ENCODE measurements around the gene UBE2U. TPM values are rescaled to one million over a fixed set of nuclear protein-coding genes. Genes with fewer than 3 reads are reported as not detected.

The UBE2U gene
- total RNA-seq, 4 donors from 2014 or later, result not detected

DNA sequence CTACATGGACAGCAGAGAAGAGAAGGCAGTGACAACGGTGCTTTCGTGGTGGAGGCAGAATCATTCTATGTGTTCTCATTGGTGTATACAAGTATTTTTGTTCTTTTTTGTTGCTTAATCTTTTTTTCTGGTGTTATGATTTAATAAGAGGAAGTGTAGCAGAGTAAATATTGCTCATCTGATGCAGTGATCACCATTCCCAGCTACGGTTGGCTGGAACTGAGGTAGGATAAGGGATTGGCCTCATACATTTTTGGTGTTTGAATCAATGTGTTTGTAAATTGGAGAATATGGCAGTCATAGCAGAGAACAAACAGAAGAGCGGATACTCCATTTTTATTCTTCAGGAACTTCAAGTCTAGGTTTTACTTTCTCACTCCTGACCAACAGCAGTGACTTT, 76.6 kb downstream of the UBE2U start:
- no peaks in the 10 kb centered on the region for H3K4me1 ChIP-seq
- H3K27me3 ChIP-seq, result no peaks in the 10 kb centered on the region
- H3K27ac ChIP-seq, result no peak overlapping the region
- no peak for TF ChIP-seq POLR2A (IDR thresholded peaks at IDR 0.05)
- TF ChIP-seq CTCF (IDR thresholded peaks at IDR 0.05), result no peak
- H3K4me3 ChIP-seq, result no peak overlapping the region
- no peaks in the 10 kb centered on the region for H3K9me3 ChIP-seq
- DNase-seq, result no peak
- no peaks in the 10 kb centered on the region for H3K36me3 ChIP-seq

DNA sequence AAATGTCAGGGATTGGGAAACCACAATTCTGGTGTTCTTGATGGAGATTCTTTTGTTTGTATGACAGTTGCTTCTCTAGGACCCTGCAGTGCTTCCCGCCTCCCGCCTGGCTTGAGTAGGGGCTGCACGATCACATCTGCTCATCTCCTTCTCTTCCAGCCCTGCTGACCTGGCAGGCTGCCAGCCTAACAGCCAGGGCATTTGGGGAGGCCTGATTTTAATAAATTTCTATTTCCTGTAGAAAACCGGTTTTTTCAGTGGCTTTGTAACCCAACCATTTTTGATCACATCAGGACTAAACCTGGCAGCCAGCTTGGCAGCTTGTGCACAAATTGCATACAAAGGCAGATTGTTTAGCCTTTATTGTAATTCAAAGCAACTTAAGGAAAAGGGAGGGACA, 78.9 kb downstream of the UBE2U start:
- no peak for DNase-seq
- Histone ChIP-seq H3K9me3 (no peaks in the 10 kb centered on the region), H3K27me3 (no peaks in the 10 kb centered on the region), H3K27ac (no peak overlapping the region), H3K4me1 (no peaks in the 10 kb centered on the region), H3K4me3 (no peak overlapping the region), H3K36me3 (no peaks in the 10 kb centered on the region)
- TF ChIP-seq POLR2A (IDR thresholded peaks at IDR 0.05), result no peak

GRCh38 chr1:64287071-64287470, 83.6 kb downstream of the UBE2U start:
- H3K4me1 ChIP-seq, result no peaks in the 10 kb centered on the region
- no peak for DNase-seq
- H3K36me3 ChIP-seq, result no peaks in the 10 kb centered on the region
- H3K27ac ChIP-seq, result no peak overlapping the region
- H3K27me3 ChIP-seq, result no peaks in the 10 kb centered on the region
- H3K9me3 ChIP-seq, result no peaks in the 10 kb centered on the region
- TF ChIP-seq POLR2A (IDR thresholded peaks at IDR 0.05) (no peak), CTCF (IDR thresholded peaks at IDR 0.05) (no peak)
- no peak overlapping the region for H3K4me3 ChIP-seq

DNA sequence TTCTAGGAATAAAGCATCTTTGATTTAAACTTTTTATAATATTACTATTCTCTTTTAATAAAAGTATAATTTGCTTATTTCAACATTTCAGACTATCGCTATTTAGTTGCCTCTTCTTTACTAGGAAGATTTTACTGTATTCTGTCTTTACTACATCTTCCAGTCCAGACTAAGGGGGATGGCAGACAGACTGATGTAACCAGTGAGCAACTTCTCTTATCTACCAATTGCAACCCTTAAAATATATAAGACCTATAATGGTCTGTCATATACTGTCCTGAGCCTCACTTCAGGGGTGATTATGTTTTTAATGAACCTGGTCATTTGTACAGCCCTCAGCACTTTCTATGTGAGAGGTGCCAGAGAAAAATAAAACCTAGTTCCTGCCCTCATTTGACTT, 87.0 kb downstream of the UBE2U start:
- no peak for DNase-seq
- H3K27me3 ChIP-seq, result no peaks in the 10 kb centered on the region
- H3K4me3 ChIP-seq, result no peak overlapping the region
- TF ChIP-seq POLR2A (IDR thresholded peaks at IDR 0.05) (no peak), CTCF (IDR thresholded peaks at IDR 0.05) (no peak)
- no peaks in the 10 kb centered on the region for H3K9me3 ChIP-seq
- H3K4me1 ChIP-seq, result no peaks in the 10 kb centered on the region
- H3K36me3 ChIP-seq, result no peaks in the 10 kb centered on the region
- no peak overlapping the region for H3K27ac ChIP-seq

- Histone ChIP-seq H3K27me3 (no peaks in the 10 kb centered on the region), H3K4me1 (no peaks in the 10 kb centered on the region), H3K27ac (no peak overlapping the region), H3K4me3 (no peak overlapping the region), H3K9me3 (no peaks in the 10 kb centered on the region), H3K36me3 (no peaks in the 10 kb centered on the region)
- no peak for TF ChIP-seq CTCF (IDR thresholded peaks at IDR 0.05)
- no peak for TF ChIP-seq POLR2A (IDR thresholded peaks at IDR 0.05)
- no peak for DNase-seq
Measured at GRCh38 chr1:64291931-64292330, 88.5 kb downstream of the UBE2U start.

DNA sequence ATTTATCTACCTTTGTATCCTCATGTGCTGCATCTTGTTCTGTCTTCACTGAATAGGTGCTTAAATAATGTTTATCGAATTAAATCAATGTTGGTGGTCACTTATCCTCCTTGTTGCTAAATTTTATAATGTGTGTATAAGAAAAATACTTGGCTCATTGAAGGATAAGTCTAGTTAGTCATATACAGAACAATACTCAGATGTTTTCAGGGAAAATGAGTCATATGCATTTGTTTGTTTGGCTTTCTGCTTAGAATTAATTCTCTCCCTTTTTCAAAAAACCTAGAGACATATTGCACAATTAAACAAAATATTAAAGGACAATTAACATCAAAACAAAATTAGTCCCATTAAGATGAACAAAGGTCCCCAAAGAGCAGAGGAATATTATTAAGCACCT, 89.0 kb downstream of the UBE2U start:
- H3K27ac ChIP-seq, result no peak overlapping the region
- no peak overlapping the region for H3K4me3 ChIP-seq
- no peaks in the 10 kb centered on the region for H3K4me1 ChIP-seq
- no peak for DNase-seq
- no peaks in the 10 kb centered on the region for H3K9me3 ChIP-seq
- H3K36me3 ChIP-seq, result no peaks in the 10 kb centered on the region
- TF ChIP-seq POLR2A (IDR thresholded peaks at IDR 0.05) (no peak), CTCF (IDR thresholded peaks at IDR 0.05) (no peak)
- H3K27me3 ChIP-seq, result no peaks in the 10 kb centered on the region

All from Peyer's patch (tissue), 4 donors.